ENCODE results near the gene FGFBP3.
A peak's percentile ranks its signal among the peaks of the same experiment; 100 is the strongest.
"Not testable (repeated sequence)": the region's sequence is repeated elsewhere in the genome, so short reads cannot be mapped to it uniquely, and the experiment has no call there.

The FGFBP3 gene

DNA sequence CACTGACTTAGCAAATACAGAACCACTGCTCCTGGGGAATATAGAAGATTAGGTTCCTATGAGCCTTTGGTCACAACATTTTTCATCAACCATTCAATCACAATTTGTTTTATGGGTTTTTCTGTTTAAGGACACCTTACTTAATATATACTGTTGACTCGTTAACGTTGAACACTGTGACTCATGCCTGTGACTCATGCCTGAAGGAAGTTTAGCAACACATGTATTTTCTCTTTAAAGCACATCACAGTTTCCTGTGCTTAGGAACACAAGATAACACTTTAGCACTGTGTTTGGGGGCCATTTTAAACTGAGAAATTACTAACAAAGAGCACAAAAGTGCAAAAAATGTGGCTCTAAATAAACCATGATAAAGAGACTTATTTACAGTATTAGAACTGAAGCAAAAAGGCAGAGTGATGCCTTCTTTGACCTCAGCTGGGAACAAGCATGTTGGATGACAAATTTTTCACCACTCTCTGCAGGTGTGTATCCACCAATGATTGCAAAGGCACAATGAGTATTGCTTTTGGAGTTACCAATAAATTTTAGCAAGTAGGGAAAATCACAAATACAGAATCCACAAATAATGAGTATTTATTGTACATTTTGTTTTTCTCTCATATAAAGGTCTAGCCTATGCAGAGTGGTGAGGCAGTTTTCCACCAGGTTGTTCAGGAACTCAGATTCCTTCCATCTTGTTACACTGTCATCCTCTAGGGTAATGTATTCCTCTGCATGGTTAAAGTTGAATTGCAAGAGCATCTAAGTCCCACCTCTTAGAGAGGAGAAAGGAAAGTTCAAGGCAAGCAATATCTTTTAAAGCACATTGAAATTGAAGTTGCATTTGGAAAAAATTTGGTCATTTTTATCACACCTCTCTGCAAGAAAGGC is 7.3 kb downstream of the FGFBP3 start:
- no peak for DNase-seq (ENCODE audit: low spot score)

GRCh38 chr10:91897421-91897820 is 11.9 kb downstream of the FGFBP3 start:
- no peak for DNase-seq (ENCODE audit: low spot score)

DNA sequence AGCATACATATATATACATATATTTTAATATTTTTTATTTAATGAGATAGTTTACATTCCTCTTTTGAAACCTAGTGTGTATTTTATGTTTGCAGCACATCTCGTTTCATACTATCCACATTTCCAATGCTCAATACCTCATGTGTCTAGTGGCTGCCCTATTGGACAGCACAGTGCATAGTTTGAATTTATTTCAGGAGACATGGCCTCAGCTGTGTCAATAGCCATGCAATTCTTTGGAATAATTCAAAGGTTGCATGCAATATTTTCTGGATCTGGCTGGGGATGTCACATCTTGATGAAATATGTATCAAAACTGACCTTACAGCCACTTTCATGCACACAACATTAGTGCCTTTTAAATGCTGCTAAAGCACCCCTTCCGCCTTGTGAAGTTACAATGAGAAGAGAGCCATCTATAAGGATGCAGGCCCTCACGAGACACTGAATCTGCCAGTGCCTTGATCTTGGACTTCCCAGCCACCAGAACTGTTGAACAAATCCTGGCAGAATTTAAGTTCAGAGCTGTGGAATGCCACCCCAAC is 13.0 kb downstream of the FGFBP3 start:
- DNase-seq (ENCODE audit: low spot score): no peak

DNA sequence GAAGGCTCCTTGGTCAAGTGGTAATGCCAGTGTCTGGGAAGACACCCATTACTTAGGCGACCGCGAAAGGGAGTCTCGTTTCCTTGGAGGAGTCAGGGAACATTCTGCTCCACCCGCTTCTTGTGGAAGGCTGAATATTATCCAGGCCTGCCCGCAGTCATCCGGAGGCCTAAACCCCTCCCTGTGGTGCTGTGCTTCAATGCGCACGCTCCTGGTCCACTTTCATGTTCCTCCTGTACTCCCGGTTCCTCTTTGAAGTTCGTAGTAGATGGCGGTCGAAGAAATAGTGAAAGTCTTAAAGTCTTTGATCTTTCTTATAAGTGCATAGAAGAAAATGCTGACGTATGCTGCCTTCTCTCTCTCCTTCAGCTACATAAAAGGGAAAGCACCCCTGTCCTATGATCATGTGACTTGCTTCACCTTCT is 15.0 kb downstream of the FGFBP3 start:
- DNase-seq (ENCODE audit: low spot score): not testable (repeated sequence)

- DNase-seq (ENCODE audit: low spot score): no peak
These were observed 16.2 kb downstream of the FGFBP3 start for GRCh38 chr10:91893051-91893450.

DNA sequence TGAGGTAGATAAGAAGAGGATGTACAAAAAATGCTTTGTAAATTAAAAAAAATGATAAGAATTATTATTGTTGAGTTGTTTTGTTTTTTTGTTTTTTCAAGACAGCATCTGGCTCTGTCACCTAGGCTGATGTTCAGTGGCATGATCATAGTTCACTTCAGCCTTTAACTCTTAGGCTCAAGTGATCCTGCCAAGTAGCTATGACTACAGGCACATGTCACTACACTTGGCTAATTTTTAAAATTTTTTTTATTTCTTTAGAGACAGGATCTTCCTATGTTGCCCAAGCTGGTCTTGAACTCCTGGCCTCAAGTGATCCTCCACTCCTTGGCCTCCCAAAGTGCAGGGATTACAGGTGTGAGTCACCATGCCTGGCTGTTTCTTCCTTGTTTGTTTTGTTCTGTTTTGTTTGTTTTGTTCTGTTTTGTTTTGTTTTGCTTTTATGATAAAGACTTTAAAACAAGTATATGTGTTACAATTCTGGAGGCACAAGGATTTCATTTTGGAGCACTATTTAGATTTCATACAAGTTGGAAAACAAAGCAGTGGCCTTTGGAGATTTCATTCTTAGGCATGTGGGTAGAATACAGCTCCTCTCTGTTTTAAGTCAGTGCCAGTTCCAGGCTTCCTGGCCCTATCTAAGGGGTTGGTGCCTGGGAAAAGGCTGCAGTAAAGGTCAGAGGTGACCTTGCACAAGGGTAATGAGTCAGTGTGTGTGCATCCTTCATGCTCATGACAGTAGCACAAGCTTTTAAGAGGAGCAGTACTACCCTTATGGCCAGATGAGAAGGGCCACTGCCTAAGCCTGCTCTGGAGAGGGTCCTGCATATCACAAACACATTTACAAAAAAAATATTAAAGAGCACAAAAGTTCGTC is 17.9 kb downstream of the FGFBP3 start:
- DNase-seq (ENCODE audit: low spot score): no peak

- peak; percentile 41 for DNase-seq (ENCODE audit: low spot score)
These were observed 21.8 kb downstream of the FGFBP3 start for GRCh38 chr10:91887272-91888076.

- no peak for DNase-seq (ENCODE audit: low spot score)
These were observed 22.4 kb downstream of the FGFBP3 start for GRCh38 chr10:91886954-91887271.

DNA sequence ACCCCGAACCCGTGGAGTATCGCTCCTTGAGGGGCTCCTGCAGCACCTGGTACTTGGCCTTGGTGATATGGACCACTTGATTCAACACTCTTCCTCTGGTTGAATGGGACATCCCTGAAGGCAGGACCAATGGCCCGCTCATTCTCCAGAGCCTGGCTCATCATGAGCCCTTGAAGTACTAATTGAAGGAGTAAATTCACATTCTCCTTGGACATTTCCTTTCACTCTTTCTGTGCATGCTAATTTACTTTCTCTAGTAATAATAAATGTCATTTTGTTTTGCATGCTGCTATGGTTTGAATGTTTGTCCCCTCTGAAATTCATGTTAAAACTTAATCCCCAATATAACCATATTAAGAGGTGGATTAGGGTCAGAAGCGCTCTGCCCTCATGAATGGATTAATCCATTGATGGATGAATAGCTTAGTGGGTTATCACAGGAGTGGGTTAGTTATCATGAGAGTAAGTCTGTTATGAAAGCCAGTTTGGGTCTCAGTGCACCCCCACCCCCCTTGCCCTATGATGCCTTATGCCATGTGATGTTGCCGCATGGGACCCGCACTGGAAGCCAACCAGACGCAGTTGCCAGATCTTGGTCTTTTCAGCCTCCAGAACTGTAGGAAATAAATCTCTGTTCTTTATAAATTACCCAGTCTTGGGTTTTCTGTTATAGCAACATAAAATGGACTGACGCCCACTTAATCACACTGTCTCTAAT is 23.8 kb downstream of the FGFBP3 start:
- DNase-seq (ENCODE audit: low spot score): no peak

DNA sequence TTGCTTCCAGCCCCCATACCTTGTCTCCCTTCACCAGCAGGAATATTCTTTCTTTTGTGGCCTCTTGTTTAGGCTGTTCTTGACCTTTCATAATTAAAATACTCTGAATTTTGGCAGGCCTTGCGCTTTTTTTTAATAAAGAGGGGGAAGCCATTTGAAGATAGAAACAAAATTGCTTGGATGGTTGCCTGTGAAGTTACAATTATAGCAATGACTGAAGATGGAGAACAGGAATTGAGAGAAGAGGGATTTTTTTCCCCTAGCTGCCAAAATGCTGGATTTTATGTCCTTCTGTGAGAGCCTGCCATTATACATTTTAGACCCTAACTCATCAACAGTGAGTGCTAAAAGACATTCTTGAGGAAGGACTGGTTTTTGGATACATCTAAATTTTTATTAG is 24.8 kb downstream of the FGFBP3 start:
- DNase-seq (ENCODE audit: low spot score): no peak

DNA sequence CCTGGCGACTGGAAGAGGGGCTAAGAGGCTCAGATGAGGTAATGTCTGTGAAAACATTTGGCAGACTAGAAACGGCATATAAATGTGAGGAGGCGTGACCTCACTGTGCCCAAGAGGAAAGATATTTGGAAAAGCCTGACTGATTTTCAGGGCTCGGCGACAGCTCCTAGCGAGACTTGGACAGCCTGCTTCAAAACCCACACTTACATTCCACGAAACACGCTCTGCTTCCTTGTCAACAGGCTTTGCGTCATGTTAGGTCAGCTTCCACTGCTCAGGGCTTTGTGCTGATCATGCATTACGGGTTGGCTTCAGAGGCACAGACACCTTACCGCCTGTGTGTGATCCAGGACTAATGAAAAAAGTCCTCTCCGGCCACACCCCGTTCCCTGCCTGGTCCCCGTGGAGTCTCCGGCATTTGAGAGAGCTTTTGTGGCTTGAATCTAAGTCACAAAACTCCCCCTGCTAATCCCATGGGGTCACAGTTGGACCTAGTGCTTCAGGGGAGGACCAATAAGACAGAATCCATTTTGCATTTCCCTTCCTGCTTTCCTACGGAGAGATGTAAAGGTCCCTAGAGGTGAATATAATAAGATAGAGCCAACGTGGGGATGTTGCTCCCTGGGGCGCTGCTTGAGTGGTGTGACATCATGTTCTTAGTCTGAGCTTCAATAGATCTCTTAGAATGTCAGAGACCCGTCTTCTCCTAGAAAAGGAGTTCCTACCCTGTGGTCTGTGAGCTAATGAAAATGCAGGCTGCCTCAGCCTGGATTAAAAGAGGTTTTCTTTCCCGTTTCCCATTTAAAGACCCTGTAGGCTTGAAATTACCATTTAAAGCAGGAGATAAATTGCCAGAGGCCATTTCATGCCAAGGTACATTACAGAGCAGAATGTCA is 25.5 kb downstream of the FGFBP3 start:
- DNase-seq (ENCODE audit: low spot score): no peak

DNA sequence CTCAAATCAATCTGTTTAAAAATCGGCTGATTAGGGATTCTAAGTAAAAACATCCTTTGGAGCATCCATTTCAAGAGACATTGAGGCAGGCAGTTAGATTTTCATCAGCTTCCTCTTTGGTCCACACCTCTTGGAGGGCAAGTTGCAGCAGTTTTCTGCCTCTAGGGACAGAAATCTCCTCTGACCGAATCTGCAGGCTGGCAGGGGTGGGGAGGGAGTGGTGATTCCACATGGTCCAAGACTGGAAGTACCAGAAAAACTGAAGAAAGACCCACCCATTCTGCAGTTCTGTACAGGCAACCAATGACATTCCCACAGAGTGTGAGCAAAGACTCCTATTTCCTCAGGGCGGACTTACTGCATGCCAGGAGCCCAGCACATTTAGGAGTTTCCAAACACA is 29.0 kb downstream of the FGFBP3 start:
- no peak for DNase-seq (ENCODE audit: low spot score)

DNA sequence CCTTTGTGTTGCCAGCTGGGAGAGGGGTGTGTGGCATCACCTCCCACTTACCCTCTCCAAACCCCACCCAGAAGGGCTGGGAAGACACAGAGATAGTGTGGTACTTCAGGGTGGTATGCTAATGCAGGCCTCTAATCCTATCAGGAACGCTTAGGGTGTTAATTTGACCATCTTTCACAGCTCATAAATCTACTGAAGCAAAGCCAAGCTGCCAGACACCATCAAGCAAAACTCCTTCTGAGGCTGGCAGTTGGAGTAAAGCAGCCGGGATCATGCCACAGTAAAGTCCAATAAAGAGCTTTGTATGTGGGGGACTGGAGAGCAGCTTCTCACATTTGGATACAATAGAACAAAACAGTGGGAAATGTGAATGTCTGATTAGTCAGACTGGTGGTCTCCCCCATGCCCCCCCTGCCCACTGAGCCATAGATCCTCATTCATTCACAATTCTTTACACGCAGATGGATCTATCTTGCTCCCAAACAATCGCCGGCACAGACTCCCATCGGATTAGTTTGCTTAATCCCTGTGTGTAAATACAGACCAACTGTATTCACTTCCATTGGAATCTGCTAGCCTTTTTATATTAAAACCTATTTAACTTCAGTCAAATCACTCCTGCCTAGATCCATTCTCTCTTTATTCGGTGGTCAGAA is 29.6 kb downstream of the FGFBP3 start:
- DNase-seq (ENCODE audit: low spot score): no peak

DNA sequence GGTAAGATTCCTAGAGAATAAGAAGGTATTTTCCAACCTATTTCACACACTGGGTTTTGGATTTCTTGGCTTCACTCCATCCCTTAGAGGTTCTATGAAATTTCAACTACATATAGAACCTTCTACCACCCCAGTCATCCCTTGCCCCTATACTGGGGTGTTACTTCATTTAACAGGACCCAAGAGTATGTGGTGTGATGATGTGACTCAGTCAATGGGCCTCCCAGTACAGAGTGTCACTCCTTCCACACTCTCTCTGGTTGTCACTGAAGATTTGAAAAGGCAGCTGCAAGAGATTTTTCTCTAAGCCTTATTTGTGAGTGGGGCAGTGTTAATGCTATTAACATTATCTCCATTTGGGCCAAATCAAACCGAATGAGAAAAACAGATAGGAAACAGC is 33.5 kb downstream of the FGFBP3 start:
- no peak for DNase-seq (ENCODE audit: low spot score)

DNA sequence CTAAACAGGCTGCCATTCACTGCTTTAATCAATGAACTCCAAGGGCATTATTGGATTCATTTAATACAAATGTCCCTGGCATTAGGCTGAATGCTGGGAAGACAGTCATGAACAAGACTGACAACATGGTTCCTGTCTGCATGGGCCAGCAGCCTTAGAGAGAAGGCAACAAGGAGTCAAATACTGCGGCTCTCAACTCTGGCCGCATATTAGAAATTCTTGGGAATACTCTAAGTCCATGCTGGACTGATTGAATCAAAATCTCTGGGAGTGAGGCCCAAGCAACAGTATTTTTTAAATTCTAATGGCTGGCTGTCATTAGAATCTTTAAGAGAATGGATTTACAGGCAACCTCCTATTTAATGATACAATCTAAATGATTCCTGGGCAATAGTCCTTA is 34.1 kb downstream of the FGFBP3 start:
- no peak for DNase-seq (ENCODE audit: low spot score)

GRCh38 chr10:91865562-91866081 is 43.7 kb downstream of the FGFBP3 start:
- DNase-seq (ENCODE audit: low spot score): no peak

- DNase-seq (ENCODE audit: low spot score): no peak
These were observed 44.5 kb downstream of the FGFBP3 start for GRCh38 chr10:91864744-91865143.

DNA sequence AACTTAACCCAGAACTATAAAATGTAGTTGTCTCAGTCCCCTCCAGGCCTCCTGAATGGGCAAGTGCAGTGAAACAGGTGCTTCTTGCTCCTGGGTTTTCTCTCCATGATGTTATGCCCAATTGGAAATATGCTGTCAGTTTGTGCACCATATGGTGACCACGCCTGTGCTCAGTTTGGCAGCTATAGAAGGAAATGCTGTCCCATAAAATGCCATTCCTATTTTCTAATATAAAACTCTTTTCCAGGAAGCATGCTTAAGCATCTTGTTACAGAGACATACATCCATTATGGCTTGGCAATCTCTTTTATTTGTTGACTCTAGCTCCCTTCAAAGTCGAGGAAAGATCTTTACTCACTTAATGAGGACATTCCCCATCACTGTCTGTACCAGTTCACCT is 45.2 kb downstream of the FGFBP3 start:
- DNase-seq (ENCODE audit: low spot score): no peak

GRCh38 chr10:91860885-91861284 is 48.4 kb downstream of the FGFBP3 start:
- no peak for DNase-seq (ENCODE audit: low spot score)

DNA sequence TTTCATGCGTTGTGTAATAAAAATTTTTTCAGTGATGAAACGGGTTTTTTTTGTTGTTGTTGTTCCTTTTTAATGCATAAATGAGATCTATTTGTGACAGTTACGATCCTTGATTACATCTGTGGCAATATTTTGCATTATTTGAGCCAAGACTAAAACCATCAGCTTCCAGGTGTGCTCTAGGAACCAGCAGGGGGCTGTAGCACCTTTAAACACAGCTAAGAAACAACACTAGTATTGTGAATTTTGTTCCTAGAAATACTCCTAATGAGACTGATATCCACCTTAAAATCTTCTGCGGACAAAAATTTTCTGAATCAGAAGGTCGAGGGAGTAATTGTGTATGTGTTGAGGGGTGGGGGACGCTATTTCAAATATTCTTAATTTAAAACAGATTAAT is 52.6 kb downstream of the FGFBP3 start:
- no peak for DNase-seq (ENCODE audit: low spot score)

Measured in globus pallidus (tissue), 1 donor.